Cortex of kidney (tissue), 1 donor: ENCODE data around the gene ARID3A.
"Not testable (repeated sequence)": the region's sequence is repeated elsewhere in the genome, so short reads cannot be mapped to it uniquely, and the experiment has no call there.

Source experiments
- DNase-seq: peaks from one replicate; lab custom pipeline; 2025; lab: John Stamatoyannopoulos, UW

ARID3A gene

DNA sequence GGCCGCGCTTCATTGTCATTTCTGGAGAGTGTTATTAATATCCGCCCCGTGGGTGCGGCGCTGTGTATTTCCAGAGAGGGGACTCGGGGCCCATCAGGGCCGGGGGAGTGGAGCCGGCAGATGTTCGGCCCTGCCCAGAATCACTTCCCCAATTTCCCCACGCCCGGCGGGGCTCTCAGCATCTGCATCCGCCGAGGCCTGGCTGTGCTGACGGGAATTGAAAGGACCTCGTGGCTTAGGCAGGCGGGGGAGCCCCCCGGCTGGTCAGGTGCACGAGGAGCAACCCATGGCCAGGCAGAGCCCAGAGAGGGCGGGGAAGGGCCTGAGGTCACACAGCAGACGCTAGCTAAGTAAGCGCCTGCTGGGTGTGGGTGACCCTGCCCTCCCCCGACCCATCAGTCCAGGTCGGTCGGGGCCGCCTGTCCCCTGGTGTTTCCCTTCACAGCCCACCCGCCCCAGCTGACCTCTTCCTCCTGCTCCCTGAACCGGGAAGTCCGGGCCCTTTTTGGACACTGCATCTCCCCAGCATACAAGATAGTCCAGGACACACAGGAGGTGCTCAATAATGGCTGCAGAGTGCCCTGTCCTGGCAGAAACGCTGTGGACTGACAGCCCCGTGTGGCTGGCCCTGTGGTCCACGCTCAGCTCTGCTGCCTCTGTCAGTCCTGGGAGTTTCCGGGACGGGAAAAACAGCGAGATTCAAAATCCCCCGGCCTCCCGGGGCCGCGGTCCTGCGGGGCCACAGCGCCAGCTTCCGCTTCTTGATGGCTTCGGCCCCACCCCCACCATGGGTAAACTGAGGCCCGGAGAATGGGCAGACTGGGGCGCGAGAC is 22.1 kb downstream of the ARID3A start:
- no peak for DNase-seq

DNA sequence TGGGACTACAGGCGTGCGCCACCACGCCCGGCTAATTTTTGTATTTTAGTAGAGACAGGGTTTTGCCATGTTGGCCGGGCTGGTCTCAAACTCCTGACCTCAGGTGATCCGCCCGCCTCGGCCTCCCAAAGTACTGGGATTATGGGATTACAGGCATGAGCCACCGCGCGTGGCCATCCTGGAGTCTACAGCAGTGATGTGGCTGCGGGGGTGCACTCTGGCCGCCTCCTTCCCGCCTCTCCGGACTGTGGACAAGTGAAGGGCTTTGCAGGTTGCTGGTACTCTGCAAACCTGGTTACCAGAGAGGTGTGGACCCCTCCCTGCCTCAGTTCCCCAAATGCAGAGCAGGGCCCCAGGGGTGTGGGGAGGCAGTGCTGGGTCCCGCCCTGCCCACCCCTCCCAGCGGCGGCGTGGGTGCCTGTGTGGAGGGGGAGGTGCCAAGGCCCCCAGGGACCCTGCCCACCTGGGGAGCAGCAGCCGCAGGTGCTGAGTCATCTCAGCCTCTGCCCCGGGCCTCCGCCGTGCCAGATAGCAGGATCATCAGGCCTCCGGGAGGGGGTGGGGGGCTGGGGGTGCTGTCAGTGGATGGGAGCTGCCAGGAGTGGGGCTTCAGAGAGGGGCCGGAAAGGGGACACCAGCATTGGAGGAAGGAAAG is 23.1 kb downstream of the ARID3A start:
- DNase-seq, result no peak

GRCh38 chr19:950352-951066 is 24.7 kb downstream of the ARID3A start:
- no peak for DNase-seq

GRCh38 chr19:952049-952679 is 26.3 kb downstream of the ARID3A start:
- DNase-seq, result no peak

DNA sequence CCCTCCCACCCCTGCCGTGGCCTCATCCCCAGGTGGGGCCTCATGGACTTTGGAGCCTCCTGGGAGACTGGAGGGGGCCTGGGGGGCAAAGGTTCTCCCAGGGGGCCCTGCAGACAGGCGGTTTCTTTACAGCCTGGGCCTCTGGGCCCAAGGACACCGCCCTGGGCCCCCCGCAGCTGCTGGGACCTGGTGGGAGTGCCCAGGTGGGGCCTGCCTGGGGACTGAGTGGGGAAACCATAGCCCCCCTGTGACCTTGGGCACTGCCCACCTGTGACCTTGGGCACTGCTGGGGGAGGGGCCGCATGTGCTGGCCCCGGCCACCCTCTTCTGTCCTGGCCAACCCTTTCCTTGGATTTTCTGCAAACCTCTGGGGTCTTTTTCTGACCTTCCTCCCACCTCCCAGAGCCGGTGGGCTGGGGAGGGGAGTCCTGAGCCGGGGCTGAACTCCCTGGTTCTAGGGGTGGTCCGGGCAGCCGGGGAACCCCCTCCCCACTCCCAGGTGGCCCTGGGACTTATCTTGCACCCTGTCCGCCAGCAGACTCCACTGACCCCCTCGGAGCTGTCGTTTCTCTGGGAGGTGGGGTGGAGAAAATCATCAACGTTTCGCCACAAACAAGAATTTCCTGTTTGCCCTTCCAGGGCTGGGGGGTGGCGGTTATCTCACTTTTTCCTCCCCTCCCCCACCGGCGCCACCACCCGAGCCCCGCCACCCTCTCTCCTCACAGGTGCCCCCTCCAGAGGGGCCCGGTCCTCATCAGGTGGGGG is 27.0 kb downstream of the ARID3A start:
- DNase-seq, result no peak

GRCh38 chr19:953445-954271 is 27.8 kb downstream of the ARID3A start:
- DNase-seq, result no peak

DNA sequence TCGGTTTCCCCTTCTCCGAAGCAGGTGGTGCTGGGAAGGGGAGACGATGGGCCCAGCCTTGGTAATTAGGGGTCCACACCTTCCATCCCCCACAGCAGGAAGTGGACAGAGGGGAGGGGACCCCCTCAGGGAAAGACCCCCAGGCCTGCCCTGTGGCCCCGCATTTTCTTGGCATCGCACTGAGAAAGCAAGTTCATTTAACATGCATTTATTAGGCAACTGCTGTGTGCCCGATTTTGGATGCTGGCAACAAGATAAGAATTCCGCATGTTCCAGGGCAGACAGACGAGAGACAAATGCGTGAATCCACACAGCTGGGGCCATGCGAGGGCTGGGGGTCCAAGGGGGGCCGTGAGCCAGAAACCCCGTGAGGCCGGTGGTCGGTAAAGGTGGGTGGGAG is 28.4 kb downstream of the ARID3A start:
- DNase-seq, result no peak

DNA sequence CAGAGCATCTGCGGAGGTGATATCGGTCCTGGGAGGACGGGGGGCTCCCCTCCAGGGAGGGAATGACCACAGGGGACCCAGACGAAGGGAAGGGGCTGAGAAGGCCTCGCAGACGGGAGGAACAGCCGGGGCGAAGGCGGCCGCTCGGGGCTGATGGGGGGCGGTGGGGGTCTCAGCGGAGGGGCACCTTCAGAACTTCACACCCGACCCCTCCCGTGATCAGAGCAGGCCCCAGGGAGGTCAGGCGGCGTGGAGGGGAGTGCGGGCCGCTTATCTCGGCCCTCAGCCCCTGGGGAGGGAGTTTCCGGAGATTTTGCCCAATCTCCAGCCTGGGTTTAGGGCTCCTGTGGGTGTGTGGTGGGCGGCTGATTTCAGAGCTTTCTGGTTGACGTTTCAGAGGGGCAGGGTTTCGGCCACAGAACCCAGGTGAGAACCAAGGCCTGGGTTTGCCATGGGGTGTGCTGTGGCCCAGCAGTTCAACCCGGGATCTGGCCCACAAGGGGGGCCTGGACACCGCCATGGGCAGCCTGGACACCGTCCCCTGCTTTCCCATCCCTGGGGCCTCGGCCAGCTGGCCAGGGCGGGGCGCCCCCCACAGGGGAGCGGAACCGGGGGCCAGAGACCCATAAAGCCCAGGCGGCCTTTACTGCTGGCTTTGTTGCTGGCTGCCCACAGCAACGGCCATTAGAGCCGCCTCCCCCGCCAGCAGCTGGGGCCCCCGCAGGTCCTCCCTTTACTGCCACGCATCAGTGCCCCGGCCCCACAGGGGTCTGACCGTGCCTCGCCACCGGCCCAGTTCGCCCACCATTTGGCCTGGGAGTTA is 29.0 kb downstream of the ARID3A start:
- DNase-seq, result no peak

- DNase-seq, result no peak
Measured at GRCh38 chr19:955803-956765, 30.2 kb downstream of the ARID3A start.

GRCh38 chr19:956766-957440 is 31.1 kb downstream of the ARID3A start:
- no peak for DNase-seq

GRCh38 chr19:957578-957977 is 31.7 kb downstream of the ARID3A start:
- not testable (repeated sequence) for DNase-seq

DNA sequence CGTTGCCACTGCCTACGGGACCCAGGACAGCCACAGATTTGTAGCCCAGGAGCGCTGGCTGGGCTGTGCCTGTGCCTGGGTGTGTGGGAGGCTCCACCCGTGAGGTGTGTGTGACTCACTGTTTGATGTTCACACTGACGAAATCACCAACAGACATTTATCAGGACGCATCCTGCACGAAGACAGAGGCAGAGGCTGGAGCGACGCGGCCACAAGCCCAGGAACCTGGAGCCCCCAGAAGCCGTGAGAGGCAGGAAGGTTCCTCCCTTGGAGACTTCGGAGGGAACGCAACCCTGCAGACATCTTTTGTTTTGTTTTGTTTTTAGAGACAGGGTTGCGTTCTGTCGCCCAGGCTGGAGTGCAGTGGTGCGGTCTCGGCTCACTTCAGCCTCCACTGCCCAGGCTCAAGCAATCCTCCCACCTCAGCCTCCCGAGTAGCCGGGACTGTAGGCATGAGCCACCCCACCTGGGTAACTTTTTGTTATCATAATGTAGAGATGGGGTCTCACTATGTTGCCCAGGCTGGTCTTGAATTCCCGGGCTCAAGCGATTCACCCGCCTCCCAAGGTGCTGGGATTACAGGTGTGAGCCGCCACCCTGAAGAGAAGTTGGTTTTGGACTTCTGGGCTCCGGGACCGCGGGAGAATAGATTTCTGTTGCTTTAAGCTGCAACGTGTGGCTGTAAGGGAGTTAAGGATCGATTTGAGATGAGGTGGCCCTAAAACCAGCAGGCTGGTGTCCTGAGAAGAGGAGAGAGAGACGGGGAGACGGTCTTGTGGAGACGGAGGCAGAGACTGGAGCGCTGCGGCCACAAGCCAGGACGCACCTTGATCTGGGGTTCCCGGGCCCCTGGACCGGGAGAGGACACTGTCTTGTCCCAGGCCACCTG is 33.4 kb downstream of the ARID3A start:
- DNase-seq, result no peak

- DNase-seq, result no peak
Measured at GRCh38 chr19:960020-960419, 34.2 kb downstream of the ARID3A start.

DNA sequence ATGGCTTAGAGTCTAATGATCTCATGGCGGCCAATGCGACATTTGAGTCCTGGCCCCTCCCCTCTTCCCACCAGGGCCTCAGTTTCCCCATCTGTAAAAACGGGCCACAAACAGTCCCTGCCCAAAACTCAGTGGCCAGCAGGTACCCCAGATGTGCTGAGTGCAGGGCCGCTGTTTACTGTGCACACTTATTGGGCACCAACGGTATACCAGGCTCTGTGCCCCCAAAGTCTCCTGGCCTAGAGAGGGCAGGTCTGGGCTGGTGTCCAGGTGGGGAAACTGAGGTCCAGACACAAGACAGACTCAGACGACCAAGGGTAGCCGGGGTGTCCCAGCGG is 34.7 kb downstream of the ARID3A start:
- no peak for DNase-seq

- DNase-seq, result no peak
Measured at GRCh38 chr19:961866-962620, 36.2 kb downstream of the ARID3A start.

GRCh38 chr19:962683-963400 is 37.0 kb downstream of the ARID3A start:
- DNase-seq, result no peak
